GM23338 (cell line): ENCODE measurements around the gene PITRM1. TPM values are rescaled to one million over a fixed set of nuclear protein-coding genes. Genes with fewer than 3 reads are reported as not detected.

Experiments used
- ATAC-seq: fragments of 200-7000 bp; cut with Tn5 transposase; 3 replicates; pipeline ENCODE4 v1.9.1; 2020
- DNase-seq: peaks from one replicate; pipeline ENCODE4 v3.0.0-alpha.2; 2015; ENCODE audit warnings: low spot score
- H2AFZ ChIP-seq: fragments of 200-600 bp; sonication (generic); 2 replicates; pipeline ENCODE4 v1.8.0; 2016; ENCODE audit warnings: antibody characterized with exemption, mild to moderate bottlenecking, moderate library complexity
- H3F3A ChIP-seq: fragments of 200-600 bp; sonication (generic); replicated peaks from 2 replicates; pipeline ENCODE4 v1.8.0; 2017; ENCODE audit warnings: antibody characterized with exemption, mixed run types, low read depth
- H3K27ac ChIP-seq: fragments of 200-600 bp; sonication (generic); 2 replicates; pipeline ENCODE4 v1.6.1; 2016; ENCODE audit warnings: low read depth
- H3K27me3 ChIP-seq: fragments of 200-600 bp; sonication (generic); 2 replicates; pipeline ENCODE4 v1.8.0; 2016; ENCODE audit warnings: mild to moderate bottlenecking, mixed run types, moderate library complexity; ENCODE audit not compliant: insufficient read depth
- H3K36me3 ChIP-seq: fragments of 200-600 bp; sonication (generic); 2 replicates; pipeline ENCODE4 v1.8.0; 2016; ENCODE audit warnings: mild to moderate bottlenecking; ENCODE audit not compliant: insufficient read depth
- H3K4me1 ChIP-seq: fragments of 200-600 bp; sonication (generic); 2 replicates; pipeline ENCODE4 v1.8.0; 2016; ENCODE audit warnings: mild to moderate bottlenecking, moderate library complexity; ENCODE audit not compliant: insufficient read depth
- H3K4me2 ChIP-seq: fragments of 200-600 bp; sonication (generic); 2 replicates; pipeline ENCODE4 v1.7.1; 2017; ENCODE audit warnings: mixed run types
- H3K4me3 ChIP-seq: fragments of 200-600 bp; sonication (generic); 2 replicates; pipeline ENCODE4 v1.6.1; 2016; ENCODE audit warnings: mixed run types
- H3K79me2 ChIP-seq: fragments of 200-600 bp; sonication (generic); replicated peaks from 2 replicates; pipeline ENCODE4 v1.8.0; 2017; ENCODE audit warnings: mild to moderate bottlenecking; ENCODE audit not compliant: insufficient read depth
- H3K9me2 ChIP-seq: fragments of 200-600 bp; sonication (generic); 2 replicates; pipeline ENCODE4 v1.8.0; 2017; ENCODE audit not compliant: insufficient read depth
- H4K20me1 ChIP-seq: fragments of 200-600 bp; sonication (generic); replicated peaks from 2 replicates; pipeline ENCODE4 v1.8.0; 2017; ENCODE audit warnings: mild to moderate bottlenecking; ENCODE audit not compliant: insufficient read depth
- H3K27ac Mint-ChIP-seq: 2 replicates; pipeline ENCODE4 v1.8.0; 2020; ENCODE audit warnings: inconsistent platforms, mild to moderate bottlenecking, moderate library complexity, mixed read lengths
- H3K27me3 Mint-ChIP-seq: 3 replicates; pipeline ENCODE4 v1.8.0; 2022; ENCODE audit warnings: low read depth, mild to moderate bottlenecking, moderate library complexity, mixed read lengths, inconsistent platforms; ENCODE audit not compliant: insufficient read depth, poor library complexity
- H3K36me3 Mint-ChIP-seq: 3 replicates; pipeline ENCODE4 v1.8.0; 2021; ENCODE audit warnings: low read depth, mild to moderate bottlenecking, inconsistent platforms, moderate library complexity, mixed read lengths
- H3K4me1 Mint-ChIP-seq: 3 replicates; pipeline ENCODE4 v1.8.0; 2020; ENCODE audit warnings: mild to moderate bottlenecking, inconsistent platforms, mixed read lengths
- H3K4me3 Mint-ChIP-seq: 3 replicates; pipeline ENCODE4 v1.8.0; 2021; ENCODE audit warnings: moderate library complexity, mild to moderate bottlenecking, inconsistent platforms, mixed read lengths
- H3K9me3 Mint-ChIP-seq: 3 replicates; pipeline ENCODE4 v1.8.0; 2020; ENCODE audit warnings: moderate library complexity, mild to moderate bottlenecking, inconsistent platforms, mixed read lengths
- EZH2phosphoT487 ChIP-seq: fragments of 200-600 bp; sonication (generic); IDR thresholded peaks from one replicate; pipeline ENCODE4 v1.8.1; 2018; ENCODE audit warnings: antibody characterized with exemption; ENCODE audit not compliant: unreplicated experiment
- JUNB ChIP-seq: IDR thresholded peaks from one replicate; pipeline ENCODE4 v1.6.1; 2016; ENCODE audit warnings: antibody characterized with exemption; ENCODE audit not compliant: unreplicated experiment
- POLR2AphosphoS5 ChIP-seq: IDR thresholded peaks from 2 replicates; pipeline ENCODE4 v1.6.1; 2016; ENCODE audit warnings: antibody characterized with exemption, low read depth
- ZNF114 ChIP-seq: fragments of 250-450 bp; sonication (Bioruptor Pico); IDR thresholded peaks from 2 replicates; pipeline ENCODE4 v1.5.0; 2020; ENCODE audit warnings: mild to moderate bottlenecking, moderate library complexity
- polyA plus RNA-seq: library from polyadenylated mRNA; unstranded; fragments of >200 nt; fragmentation: Nextera tagmentation; extraction: Ambion mirVana; gene quantifications from 2 replicates; pipeline ENCODE4 v1.2.1, GENCODE V29; 2016
- total RNA-seq: library from RNA; depleted of rRNA; stranded (reverse); fragments of >200 nt; shearing (Covaris generic); gene quantifications from 2 replicates; pipeline ENCODE4 v1.2.3, GENCODE V29; 2014
- TF ChIP-seq, protein P1 (sequence below): IDR thresholded peaks from one replicate; pipeline ENCODE4 v1.6.1; 2018; ENCODE audit warnings: antibody characterized with exemption; ENCODE audit not compliant: unreplicated experiment
- TF ChIP-seq, protein P2 (sequence below): IDR thresholded peaks from 2 replicates; pipeline ENCODE4 v1.6.1; 2016; ENCODE audit warnings: antibody characterized with exemption

The PITRM1 gene
- total and polyA plus RNA-seq, 2 experiments from 2014 or later = 29.0 to 33.0 TPM

DNA sequence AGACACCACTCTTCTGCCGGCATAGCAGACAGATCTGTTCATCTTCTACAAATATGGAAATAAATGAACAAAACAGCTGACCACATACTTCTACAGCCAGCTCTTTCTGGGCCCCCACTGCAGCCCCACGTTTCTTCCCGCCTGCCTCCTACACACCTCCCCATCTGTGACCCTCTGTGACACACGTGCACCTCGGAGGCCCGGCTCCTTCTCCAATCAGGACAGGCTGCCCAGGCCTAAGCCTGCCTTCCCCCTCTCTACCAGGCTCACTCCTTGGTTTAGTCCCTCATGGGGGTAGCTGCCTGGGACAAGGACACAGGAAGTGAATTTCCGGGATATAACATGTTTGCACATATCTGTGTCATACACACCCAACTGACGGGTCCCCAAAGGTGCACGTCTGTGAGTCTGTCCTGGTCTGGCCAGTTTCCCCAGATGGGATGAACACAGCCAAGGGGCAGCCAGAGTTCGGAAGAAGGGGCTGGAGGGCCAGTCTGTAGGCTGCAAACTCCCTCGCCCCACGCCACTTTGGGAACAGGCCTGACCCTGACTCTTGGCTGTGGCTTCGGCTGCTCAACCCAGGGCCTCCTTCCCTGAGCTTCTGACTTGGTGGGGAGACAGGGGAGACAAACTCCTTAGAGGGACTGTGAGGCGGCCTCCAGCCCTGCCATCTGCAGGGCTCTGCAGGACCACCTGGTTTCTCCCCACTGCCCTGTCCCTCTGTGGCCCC, 30.3 kb downstream of the PITRM1 start:
- Histone ChIP-seq H3F3A (no peaks in the 10 kb centered on the region; the same call in 1 of the 2 replicates), H3K36me3 (peaks cover 16% of the 10 kb centered on the region), H2AFZ (no peak overlapping the region), H3K4me1 (no peaks in the 10 kb centered on the region), H3K4me2 (no peak overlapping the region), H3K27ac (no peak overlapping the region), H4K20me1 (peaks cover 11% of the 10 kb centered on the region), H3K9me2 (no peaks in the 10 kb centered on the region), H3K79me2 (no peaks in the 10 kb centered on the region), H3K4me3 (no peak overlapping the region), H3K27me3 (no peaks in the 10 kb centered on the region)
- DNase-seq = no peak
- H3K4me3 Mint-ChIP-seq = no peak overlapping the region
- no peaks in the 10 kb centered on the region for H3K4me1 Mint-ChIP-seq
- TF ChIP-seq POLR2AphosphoS5 (no peak), JUNB (no peak)
- TF ChIP-seq, protein P1, sequence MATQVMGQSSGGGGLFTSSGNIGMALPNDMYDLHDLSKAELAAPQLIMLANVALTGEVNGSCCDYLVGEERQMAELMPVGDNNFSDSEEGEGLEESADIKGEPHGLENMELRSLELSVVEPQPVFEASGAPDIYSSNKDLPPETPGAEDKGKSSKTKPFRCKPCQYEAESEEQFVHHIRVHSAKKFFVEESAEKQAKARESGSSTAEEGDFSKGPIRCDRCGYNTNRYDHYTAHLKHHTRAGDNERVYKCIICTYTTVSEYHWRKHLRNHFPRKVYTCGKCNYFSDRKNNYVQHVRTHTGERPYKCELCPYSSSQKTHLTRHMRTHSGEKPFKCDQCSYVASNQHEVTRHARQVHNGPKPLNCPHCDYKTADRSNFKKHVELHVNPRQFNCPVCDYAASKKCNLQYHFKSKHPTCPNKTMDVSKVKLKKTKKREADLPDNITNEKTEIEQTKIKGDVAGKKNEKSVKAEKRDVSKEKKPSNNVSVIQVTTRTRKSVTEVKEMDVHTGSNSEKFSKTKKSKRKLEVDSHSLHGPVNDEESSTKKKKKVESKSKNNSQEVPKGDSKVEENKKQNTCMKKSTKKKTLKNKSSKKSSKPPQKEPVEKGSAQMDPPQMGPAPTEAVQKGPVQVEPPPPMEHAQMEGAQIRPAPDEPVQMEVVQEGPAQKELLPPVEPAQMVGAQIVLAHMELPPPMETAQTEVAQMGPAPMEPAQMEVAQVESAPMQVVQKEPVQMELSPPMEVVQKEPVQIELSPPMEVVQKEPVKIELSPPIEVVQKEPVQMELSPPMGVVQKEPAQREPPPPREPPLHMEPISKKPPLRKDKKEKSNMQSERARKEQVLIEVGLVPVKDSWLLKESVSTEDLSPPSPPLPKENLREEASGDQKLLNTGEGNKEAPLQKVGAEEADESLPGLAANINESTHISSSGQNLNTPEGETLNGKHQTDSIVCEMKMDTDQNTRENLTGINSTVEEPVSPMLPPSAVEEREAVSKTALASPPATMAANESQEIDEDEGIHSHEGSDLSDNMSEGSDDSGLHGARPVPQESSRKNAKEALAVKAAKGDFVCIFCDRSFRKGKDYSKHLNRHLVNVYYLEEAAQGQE = no peak
- TF ChIP-seq, protein P2, sequence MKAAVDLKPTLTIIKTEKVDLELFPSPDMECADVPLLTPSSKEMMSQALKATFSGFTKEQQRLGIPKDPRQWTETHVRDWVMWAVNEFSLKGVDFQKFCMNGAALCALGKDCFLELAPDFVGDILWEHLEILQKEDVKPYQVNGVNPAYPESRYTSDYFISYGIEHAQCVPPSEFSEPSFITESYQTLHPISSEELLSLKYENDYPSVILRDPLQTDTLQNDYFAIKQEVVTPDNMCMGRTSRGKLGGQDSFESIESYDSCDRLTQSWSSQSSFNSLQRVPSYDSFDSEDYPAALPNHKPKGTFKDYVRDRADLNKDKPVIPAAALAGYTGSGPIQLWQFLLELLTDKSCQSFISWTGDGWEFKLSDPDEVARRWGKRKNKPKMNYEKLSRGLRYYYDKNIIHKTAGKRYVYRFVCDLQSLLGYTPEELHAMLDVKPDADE = no peak
- peaks cover 75% of the 10 kb centered on the region for H3K36me3 Mint-ChIP-seq
- H3K27me3 Mint-ChIP-seq = peaks cover 7% of the 10 kb centered on the region
- ATAC-seq = no peak; the same call in 1 of the 3 replicates
- H3K27ac Mint-ChIP-seq = no peak overlapping the region
- H3K9me3 Mint-ChIP-seq = no peaks in the 10 kb centered on the region

DNA sequence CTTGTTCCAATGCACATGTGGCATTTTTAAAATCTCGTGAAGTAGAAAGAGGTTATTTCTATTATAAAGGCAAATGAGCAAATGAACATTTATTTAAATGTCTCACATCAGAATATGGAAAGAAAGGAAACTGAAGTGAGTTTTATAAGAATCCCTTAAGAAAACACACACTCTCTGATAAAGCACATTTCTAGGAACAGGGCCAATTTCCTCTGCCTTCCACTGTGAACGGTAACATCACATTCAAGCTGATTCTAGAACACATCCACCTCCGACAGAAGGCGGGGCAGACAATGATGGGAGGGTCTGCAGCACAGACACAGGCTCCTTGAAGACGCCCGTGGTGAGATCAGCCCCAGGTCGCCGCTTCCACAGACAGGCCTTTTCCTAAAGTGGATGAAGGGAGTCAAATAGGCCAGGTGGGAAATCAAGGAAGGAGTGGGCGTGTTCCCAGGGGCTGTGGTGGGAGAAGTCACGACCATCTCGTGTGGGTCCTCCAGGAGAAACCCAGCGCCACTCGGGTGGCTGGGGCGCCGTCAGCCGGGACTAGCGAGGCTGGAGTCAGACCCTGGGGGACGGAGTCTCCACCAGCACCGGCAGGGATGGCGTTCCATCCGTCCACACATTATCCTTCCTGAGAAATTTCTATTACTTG, 31.1 kb downstream of the PITRM1 start:
- no peaks in the 10 kb centered on the region for H3K4me1 ChIP-seq
- Mint-ChIP-seq H3K4me1 (no peaks in the 10 kb centered on the region), H3K4me3 (no peak overlapping the region), H3K36me3 (peaks cover 77% of the 10 kb centered on the region), H3K27me3 (peaks cover 7% of the 10 kb centered on the region), H3K27ac (0 out of 2 replicates have a peak overlapping the region, but pooled peaks have one; percentile 9), H3K9me3 (no peaks in the 10 kb centered on the region)
- no peak overlapping the region for H3K4me3 ChIP-seq
- no peak for TF ChIP-seq ZNF114 (CRISPR knock-in tag)
- no peak for TF ChIP-seq JUNB
- no peak for TF ChIP-seq EZH2phosphoT487
- peaks cover 11% of the 10 kb centered on the region for H4K20me1 ChIP-seq
- no peaks in the 10 kb centered on the region for H3K9me2 ChIP-seq
- H3K4me2 ChIP-seq = no peak overlapping the region
- H3K27me3 ChIP-seq = no peaks in the 10 kb centered on the region
- no peaks in the 10 kb centered on the region; the same call in 1 of the 2 replicates for H3F3A ChIP-seq
- DNase-seq (no peak), ATAC-seq (peak; percentile 13; the same call in 1 of the 3 replicates)
- no peak overlapping the region for H3K27ac ChIP-seq
- peaks cover 23% of the 10 kb centered on the region for H3K36me3 ChIP-seq
- H3K79me2 ChIP-seq = no peaks in the 10 kb centered on the region
- H2AFZ ChIP-seq = no peak overlapping the region
